Measurements from ENCODE around the gene NUDT15.

NUDT15 gene

DNA sequence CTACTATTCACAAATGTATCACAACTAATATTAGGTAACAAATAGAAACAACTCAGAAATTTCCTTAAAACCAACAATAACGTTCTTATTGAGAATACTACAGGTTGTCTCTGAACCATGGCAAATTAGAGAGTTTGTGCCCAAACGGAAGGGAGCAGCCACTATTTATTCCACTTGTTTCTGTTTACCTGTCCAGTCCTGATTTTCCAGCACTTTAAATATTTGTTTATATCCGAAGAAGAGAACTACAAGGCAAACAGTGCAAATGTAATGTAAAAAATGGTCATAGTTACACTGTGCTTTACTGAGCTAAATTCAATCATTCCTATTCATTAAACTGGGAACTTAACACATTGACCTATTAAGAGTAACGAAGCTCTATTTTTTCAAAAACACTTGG is 45.7 kb upstream of the NUDT15 start:
- Histone ChIP-seq H4K20me1 (ENCODE audit: insufficient read depth, low read length) (peaks cover 4% of the 10 kb centered on the region; the same call in 1 of the 2 replicates), H3K4me3 (ENCODE audit: low read depth in 1 of 2, low read length in 2 of 2) (no peak overlapping the region), H2AFZ (ENCODE audit: low read depth, low read length) (no peak overlapping the region), H3K4me1 (ENCODE audit: insufficient read depth, low read length) (no peaks in the 10 kb centered on the region), H3K27ac (ENCODE audit: low read length) (no peak overlapping the region), H3K4me2 (ENCODE audit: insufficient read depth, low read length) (no peak overlapping the region), H3K9me3 (ENCODE audit: insufficient read depth, low read length, severe bottlenecking) (no peaks in the 10 kb centered on the region), H3K9ac (ENCODE audit: low read depth, low read length) (no peak overlapping the region), H3K27me3 (ENCODE audit: insufficient read depth, low read length, poor library complexity) (no peaks in the 10 kb centered on the region), H3K79me2 (ENCODE audit: insufficient read depth, low read length) (peaks cover 51% of the 10 kb centered on the region), H3K36me3 (ENCODE audit: insufficient read depth, low read length) (peaks cover 70% of the 10 kb centered on the region)
- ATAC-seq (ENCODE audit: insufficient read depth, low read depth) (no peak), DNase-seq (no peak)
- TF ChIP-seq CTCF (IDR thresholded peaks at IDR 0.05; ENCODE audit: borderline replicate concordance, extremely low read depth, low read length, poor library complexity, severe bottlenecking) (no peak), EZH2 (IDR thresholded peaks at IDR 0.05; ENCODE audit: borderline replicate concordance, low read depth, low read length, severe bottlenecking) (no peak)

- H3K79me2 ChIP-seq (ENCODE audit: insufficient read depth, low read length): peaks cover 65% of the 10 kb centered on the region
- no peaks in the 10 kb centered on the region for H3K27me3 ChIP-seq (ENCODE audit: insufficient read depth, low read length, poor library complexity)
- H3K4me3 ChIP-seq (ENCODE audit: low read depth in 1 of 2, low read length in 2 of 2): no peak overlapping the region
- peaks cover 3% of the 10 kb centered on the region; the same call in 1 of the 2 replicates for H4K20me1 ChIP-seq (ENCODE audit: insufficient read depth, low read length)
- no peak overlapping the region for H2AFZ ChIP-seq (ENCODE audit: low read depth, low read length)
- ATAC-seq (ENCODE audit: insufficient read depth, low read depth) (no peak), DNase-seq (no peak)
- TF ChIP-seq CTCF (IDR thresholded peaks at IDR 0.05; ENCODE audit: borderline replicate concordance, extremely low read depth, low read length, poor library complexity, severe bottlenecking) (no peak), EZH2 (IDR thresholded peaks at IDR 0.05; ENCODE audit: borderline replicate concordance, low read depth, low read length, severe bottlenecking) (no peak)
- H3K9ac ChIP-seq (ENCODE audit: low read depth, low read length): no peak overlapping the region
- peaks cover 29% of the 10 kb centered on the region for H3K4me1 ChIP-seq (ENCODE audit: insufficient read depth, low read length)
- H3K36me3 ChIP-seq (ENCODE audit: insufficient read depth, low read length): peaks cover 34% of the 10 kb centered on the region
- no peak overlapping the region for H3K4me2 ChIP-seq (ENCODE audit: insufficient read depth, low read length)
- H3K9me3 ChIP-seq (ENCODE audit: insufficient read depth, low read length, severe bottlenecking): no peaks in the 10 kb centered on the region
- no peak overlapping the region for H3K27ac ChIP-seq (ENCODE audit: low read length)
Observed at GRCh38 chr13:47997384-47997783, 40.1 kb upstream of the NUDT15 start.

- H3K79me2 ChIP-seq (ENCODE audit: insufficient read depth, low read length): peaks cover 55% of the 10 kb centered on the region
Observed at GRCh38 chr13:47999973-48000372, 37.6 kb upstream of the NUDT15 start.

More at GRCh38 chr13:47999973-48000372, 37.6 kb upstream of the NUDT15 start:
- H3K36me3 ChIP-seq (ENCODE audit: insufficient read depth, low read length): peaks cover 24% of the 10 kb centered on the region
- H3K4me3 ChIP-seq (ENCODE audit: low read depth in 1 of 2, low read length in 2 of 2): peak overlapping the region; percentile 88 to 96
- peak overlapping the region; percentile 78; the same call in 1 of the 2 replicates for H3K27ac ChIP-seq (ENCODE audit: low read length)
- no peak overlapping the region for H2AFZ ChIP-seq (ENCODE audit: low read depth, low read length)
- no peaks in the 10 kb centered on the region for H3K9me3 ChIP-seq (ENCODE audit: insufficient read depth, low read length, severe bottlenecking)
- H4K20me1 ChIP-seq (ENCODE audit: insufficient read depth, low read length): peaks cover 3% of the 10 kb centered on the region; the same call in 1 of the 2 replicates
- TF ChIP-seq CTCF (IDR thresholded peaks at IDR 0.05; ENCODE audit: borderline replicate concordance, extremely low read depth, low read length, poor library complexity, severe bottlenecking): no peak
- no peak for TF ChIP-seq EZH2 (IDR thresholded peaks at IDR 0.05; ENCODE audit: borderline replicate concordance, low read depth, low read length, severe bottlenecking)
- ATAC-seq (ENCODE audit: insufficient read depth, low read depth) (no peak), DNase-seq (no peak)
- peak overlapping the region; percentile 91 for H3K9ac ChIP-seq (ENCODE audit: low read depth, low read length)
- peak overlapping the region; percentile 81 for H3K4me2 ChIP-seq (ENCODE audit: insufficient read depth, low read length)
- H3K27me3 ChIP-seq (ENCODE audit: insufficient read depth, low read length, poor library complexity): no peaks in the 10 kb centered on the region
- peaks cover 29% of the 10 kb centered on the region for H3K4me1 ChIP-seq (ENCODE audit: insufficient read depth, low read length)
